AG10803 (cell line): ENCODE data around the gene ADAMTS5.

Experiments used
- DNase-seq: peaks from one replicate; pipeline ENCODE4 v3.0.0; 2010; ENCODE audit warnings: low read depth
- H3K4me3 ChIP-seq: 2 replicates; pipeline ENCODE4 v1.5.1; 2011; ENCODE audit warnings: mild to moderate bottlenecking, low read length, control low read depth
- TF ChIP-seq, protein P1 (sequence below): conservative IDR thresholded peaks from 2 replicates; pipeline ENCODE4 v1.5.1; 2011; ENCODE audit warnings: mild to moderate bottlenecking, low read length, control low read depth, inconsistent platforms

Gene ADAMTS5

DNA sequence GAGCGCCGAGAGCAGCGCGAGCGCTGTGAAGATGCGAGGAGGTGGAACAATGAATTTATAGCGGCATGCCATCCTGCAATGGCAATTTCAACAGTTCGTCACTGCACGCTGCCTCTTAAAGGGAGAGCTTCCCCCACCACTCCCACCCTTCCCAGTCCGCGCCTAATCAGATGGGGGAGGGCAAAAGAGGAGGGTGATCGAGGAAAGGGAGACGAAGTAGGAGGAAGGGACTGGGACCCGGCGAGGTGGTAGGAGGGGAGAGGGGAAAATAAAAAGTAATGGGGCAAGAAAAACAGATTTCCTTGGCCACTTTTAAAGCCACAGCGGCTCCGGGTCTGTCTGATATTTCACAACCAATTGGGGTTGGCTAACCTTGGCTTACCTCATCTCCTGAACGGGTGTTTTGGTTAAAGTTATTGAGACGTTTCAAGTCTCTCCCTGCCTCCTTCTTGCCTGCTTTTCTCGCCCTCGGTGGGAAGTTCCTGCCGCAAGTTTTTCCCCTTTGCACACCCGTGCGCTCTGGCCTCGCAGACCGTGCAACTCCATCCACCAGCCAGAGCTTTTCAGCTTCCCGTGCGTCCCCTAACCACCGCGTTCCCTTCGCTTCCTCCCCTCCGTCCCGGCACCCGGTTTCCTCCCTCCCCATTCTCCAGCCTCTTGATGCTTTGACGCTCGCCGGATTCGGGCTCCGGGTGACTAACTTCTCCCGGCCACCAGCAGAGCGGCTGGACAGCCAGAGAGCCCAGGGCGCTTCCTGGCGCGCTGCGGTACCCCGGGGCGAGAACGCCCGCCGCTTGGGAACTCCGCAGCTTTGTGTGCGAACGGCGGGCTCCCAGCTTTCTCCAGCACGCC is at the start of gene ADAMTS5:
Gene ADAMTS5, minus strand, starts transcription at position 27 of the 852 bp plus-strand sequence. CDS start 697 bp downstream, outside the sequence.
- peak within 1 kb of the TSS; percentile 81 for H3K4me3 ChIP-seq
- peak; percentile 94 for DNase-seq
- TF ChIP-seq, protein P1, sequence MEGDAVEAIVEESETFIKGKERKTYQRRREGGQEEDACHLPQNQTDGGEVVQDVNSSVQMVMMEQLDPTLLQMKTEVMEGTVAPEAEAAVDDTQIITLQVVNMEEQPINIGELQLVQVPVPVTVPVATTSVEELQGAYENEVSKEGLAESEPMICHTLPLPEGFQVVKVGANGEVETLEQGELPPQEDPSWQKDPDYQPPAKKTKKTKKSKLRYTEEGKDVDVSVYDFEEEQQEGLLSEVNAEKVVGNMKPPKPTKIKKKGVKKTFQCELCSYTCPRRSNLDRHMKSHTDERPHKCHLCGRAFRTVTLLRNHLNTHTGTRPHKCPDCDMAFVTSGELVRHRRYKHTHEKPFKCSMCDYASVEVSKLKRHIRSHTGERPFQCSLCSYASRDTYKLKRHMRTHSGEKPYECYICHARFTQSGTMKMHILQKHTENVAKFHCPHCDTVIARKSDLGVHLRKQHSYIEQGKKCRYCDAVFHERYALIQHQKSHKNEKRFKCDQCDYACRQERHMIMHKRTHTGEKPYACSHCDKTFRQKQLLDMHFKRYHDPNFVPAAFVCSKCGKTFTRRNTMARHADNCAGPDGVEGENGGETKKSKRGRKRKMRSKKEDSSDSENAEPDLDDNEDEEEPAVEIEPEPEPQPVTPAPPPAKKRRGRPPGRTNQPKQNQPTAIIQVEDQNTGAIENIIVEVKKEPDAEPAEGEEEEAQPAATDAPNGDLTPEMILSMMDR = 0 out of 2 replicates have a peak, but pooled peaks have one; percentile 8

DNA sequence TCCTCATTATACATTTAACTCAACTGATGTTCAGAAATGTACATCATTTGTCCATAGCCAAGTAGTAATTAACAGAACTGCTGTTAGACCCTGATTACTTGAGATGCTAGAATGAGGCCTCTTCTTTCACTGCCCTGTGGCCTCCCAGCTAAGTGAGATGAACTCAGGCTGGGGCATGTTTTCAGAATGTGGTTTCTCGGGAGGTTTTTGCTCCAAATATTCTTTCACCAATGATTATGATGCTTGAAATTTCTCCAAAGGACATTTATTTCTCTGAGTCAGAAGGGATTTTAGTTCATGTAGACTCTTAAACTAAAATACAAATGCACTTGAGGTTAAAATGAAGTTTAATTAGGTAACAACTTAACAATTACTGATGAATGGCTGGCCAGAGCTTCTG is 34.6 kb upstream of the ADAMTS5 start:
- no peak overlapping the region for H3K4me3 ChIP-seq
- TF ChIP-seq, protein P1 = no peak
- peak; percentile 39 for DNase-seq

DNA sequence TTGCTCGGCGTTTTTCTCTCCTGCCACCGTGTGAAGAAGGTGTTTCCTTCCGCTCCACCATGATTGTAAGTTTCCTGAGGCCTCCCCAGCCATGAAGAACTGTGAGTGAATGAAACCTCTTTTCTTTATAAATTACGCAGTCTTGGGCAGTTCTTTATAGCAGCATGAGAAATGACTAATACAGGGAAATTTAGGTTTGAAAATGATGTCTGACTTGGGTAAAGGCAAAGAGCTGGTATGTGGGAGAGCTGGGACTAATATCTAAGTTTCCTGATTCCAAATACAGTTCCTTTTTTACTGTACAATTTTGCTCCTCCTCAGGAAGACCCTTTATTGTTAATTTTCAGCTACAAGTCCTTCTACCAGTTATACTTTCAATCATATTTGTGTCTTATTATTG is 16.7 kb upstream of the ADAMTS5 start:
- no peak overlapping the region for H3K4me3 ChIP-seq
- TF ChIP-seq, protein P1 = no peak
- no peak for DNase-seq

DNA sequence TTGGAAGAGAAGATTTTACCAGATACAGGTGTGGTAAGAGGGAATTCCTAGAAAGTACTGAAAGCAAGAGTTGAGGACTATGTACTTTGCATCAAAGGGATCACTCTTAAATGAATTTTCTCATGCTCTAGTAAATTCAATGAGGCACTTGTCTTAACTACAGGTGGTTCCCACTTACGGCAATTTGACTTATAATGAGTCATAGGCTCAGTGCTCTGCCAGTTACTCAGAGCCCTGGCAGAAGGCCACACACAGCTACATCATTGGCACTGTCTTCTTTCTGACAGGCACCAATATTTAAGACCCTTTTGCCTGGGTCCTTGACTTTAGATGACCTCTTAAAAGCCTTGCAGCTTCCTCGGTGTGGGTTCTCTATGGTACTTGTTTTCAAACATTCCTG is 15.9 kb upstream of the ADAMTS5 start:
- TF ChIP-seq, protein P1 = no peak
- peak; percentile 31 for DNase-seq
- no peak overlapping the region for H3K4me3 ChIP-seq

DNA sequence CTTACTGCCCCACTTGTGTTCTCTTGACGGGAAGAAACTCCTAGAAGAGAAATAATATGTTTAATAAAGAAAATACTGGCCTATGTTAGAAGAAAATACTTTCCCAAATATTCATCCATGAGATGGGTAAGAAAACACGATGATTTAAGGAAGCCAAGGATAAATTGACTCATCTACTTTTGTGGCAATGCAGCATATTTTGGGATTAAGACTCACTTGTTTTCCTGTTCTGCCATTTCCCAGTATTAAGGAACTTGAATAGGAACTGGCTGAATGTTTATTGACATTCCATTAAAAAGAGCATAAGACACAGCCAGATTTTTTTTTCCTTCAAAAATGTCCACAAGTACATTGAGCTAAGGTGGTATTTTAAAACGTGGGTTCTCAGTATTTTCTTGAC is 10.9 kb upstream of the ADAMTS5 start:
- H3K4me3 ChIP-seq = no peak overlapping the region
- DNase-seq = peak; percentile 55
- TF ChIP-seq, protein P1 = no peak

DNA sequence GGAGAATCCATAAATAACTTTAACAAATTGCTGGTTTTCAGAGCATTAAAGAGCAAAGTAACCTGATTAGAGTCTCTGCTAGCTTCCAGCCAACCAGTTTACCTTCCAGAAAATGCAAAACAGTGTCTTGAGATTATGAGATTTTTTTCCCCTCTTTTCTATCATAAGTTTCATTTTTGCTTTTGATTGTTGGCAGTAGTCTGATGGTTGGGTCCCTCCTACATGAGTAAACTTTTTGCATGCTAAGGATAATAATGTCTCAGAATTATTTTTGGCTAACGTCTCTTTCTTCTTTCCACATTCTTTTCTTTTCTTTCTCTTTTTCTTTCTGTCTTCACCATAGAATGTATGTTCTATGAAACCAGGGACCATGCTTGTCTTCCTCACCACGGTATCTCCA is 6.3 kb upstream of the ADAMTS5 start:
- no peak overlapping the region for H3K4me3 ChIP-seq
- TF ChIP-seq, protein P1 = no peak
- no peak for DNase-seq

DNA sequence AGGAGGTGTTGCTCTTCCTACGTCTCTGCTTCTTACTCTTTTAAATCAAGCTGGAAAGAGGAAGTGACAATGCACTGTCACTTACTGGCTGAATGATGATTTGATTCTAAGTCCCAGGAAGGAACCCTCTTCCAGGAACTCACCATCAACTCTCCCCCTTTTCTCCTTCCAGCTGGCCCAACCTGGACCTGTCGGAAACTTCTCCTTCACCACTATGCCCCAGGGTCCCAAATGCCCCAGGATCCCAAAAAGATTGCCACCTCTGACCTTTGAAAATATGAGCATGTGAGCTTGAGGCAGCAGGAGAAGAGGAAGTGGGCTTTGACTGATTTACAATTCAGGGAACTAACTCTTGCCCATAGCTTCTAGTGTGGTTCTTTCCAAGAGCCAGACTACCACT is 5.3 kb upstream of the ADAMTS5 start:
- no peak overlapping the region for H3K4me3 ChIP-seq
- no peak for DNase-seq
- TF ChIP-seq, protein P1 = no peak
